Measurements from ENCODE around the gene ACTL8.

ACTL8 gene

DNA sequence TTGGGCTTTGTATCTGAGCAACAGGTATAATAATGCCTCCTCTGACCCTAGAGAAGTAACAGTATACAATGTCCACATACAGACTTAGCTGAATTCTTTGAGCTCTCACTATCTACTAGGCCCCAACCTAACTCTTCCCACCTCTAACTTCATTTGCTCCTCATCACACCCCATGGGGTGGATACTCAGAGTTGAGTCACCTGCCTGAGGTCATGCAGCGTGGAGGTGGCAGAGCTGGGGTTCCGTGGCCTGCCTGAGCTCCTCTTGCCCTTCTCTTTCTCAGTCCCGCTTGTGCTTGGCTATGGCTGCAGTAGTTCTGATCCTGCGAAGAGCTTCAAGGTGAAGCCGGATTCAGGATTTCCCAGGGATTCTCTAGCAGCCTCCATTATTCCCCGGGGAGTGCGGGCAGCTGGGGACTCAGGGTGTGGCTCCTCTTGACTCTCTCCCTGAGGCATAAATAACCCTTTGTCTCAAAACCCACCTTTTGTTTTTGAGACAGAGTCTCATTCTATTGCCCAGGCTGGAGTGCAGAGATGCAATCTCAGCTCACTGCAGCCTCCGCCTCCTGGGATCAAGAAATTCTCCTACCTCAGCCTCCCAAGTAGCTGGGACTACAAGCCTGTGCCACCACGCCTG lies 29.9 kb upstream of the ACTL8 start:
- H3K56ac ChIP-seq (ENCODE audit: low read length) = peak overlapping the region; percentile 2
- no peak overlapping the region for H3K4ac ChIP-seq (ENCODE audit: low read depth, low read length)
- no peak overlapping the region for H3K18ac ChIP-seq (ENCODE audit: low read length)
- H3K23ac ChIP-seq (ENCODE audit: low read length) = no peak overlapping the region
- H2BK120ac ChIP-seq (ENCODE audit: low read depth, low read length) = no peak overlapping the region
- no peak overlapping the region for H3K4me2 ChIP-seq (ENCODE audit: low read length)
- H3K4me3 ChIP-seq (ENCODE audit: low read length) = no peak overlapping the region
- no CpG with 5 or more reads among the region's 9 CpGs for WGBS (ENCODE audit: extremely low coverage, insufficient coverage, low lambda C conversion rate)
- no peak overlapping the region for H2BK15ac ChIP-seq (replicated peaks; ENCODE audit: low read depth)
- H3K27me3 ChIP-seq (ENCODE audit: insufficient read depth, low read length, poor library complexity) = no peaks in the 10 kb centered on the region
- H2BK5ac ChIP-seq (ENCODE audit: low read length) = no peak overlapping the region
- no peak overlapping the region for H2AK5ac ChIP-seq (ENCODE audit: low read length)
- no peaks in the 10 kb centered on the region for H3K4me1 ChIP-seq (ENCODE audit: control insufficient read depth, low read depth, low read length)
- DNase-seq = no peak
- no peak overlapping the region for H3K9ac ChIP-seq (ENCODE audit: low read length)
- no peak overlapping the region for H4K8ac ChIP-seq (ENCODE audit: low read depth, low read length)
- no peaks in the 10 kb centered on the region for H3K79me1 ChIP-seq (ENCODE audit: low read length)
- H3K36me3 ChIP-seq (ENCODE audit: control insufficient read depth, insufficient read depth, low read length) = no peaks in the 10 kb centered on the region
- no peaks in the 10 kb centered on the region for H3K79me2 ChIP-seq (ENCODE audit: control insufficient read depth, insufficient read depth, low read length)
- no peak overlapping the region for H4K5ac ChIP-seq (ENCODE audit: low read length)
- H3K27ac ChIP-seq (ENCODE audit: low read depth, low read length) = no peak overlapping the region

DNA sequence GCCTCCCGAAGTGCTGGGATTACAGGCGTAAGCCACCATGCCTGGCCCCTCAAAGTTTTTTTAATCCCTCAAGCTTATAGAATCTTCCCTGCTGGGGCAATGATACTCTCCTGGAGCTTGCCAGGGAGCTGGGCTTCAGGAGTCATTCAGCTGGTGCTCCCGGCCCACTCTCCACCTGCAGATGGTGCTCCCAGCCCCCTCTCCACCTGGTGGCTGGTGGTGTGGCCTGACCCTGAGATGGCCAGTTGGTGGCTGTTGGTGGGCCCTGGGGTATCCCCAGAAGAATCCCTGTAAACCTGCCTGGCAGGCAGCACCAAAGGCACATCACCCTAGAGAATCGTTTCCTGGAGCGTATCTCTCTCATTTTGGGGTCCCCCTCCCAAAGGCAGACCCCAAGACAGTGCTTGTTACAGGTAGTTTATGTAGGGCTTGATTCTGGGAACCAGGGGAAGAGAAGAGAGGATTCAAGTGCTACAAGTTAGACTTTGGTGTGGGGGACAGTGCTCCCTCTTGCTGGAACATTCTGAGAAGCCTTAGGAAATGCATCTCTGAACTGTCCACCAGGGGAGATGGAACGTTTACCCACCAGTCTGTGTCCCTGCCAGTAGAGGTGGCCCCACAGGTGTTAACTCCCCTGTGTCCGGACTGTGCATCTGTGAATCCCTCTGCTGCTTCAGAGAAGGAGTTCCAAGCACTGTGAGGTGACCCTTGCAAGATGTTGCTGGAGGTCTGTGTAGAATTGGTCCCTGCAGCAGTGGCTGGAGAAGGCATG lies 29.1 kb upstream of the ACTL8 start:
- Histone ChIP-seq H2BK15ac (replicated peaks; ENCODE audit: low read depth) (no peak overlapping the region), H3K18ac (ENCODE audit: low read length) (no peak overlapping the region), H3K23ac (ENCODE audit: low read length) (no peak overlapping the region), H3K79me2 (ENCODE audit: control insufficient read depth, insufficient read depth, low read length) (no peaks in the 10 kb centered on the region), H3K9ac (ENCODE audit: low read length) (no peak overlapping the region), H3K56ac (ENCODE audit: low read length) (no peak overlapping the region), H3K4ac (ENCODE audit: low read depth, low read length) (no peak overlapping the region), H2BK5ac (ENCODE audit: low read length) (no peak overlapping the region), H3K27me3 (ENCODE audit: insufficient read depth, low read length, poor library complexity) (no peaks in the 10 kb centered on the region), H2AK5ac (ENCODE audit: low read length) (no peak overlapping the region), H3K36me3 (ENCODE audit: control insufficient read depth, insufficient read depth, low read length) (no peaks in the 10 kb centered on the region), H2BK120ac (ENCODE audit: low read depth, low read length) (no peak overlapping the region), H4K5ac (ENCODE audit: low read length) (no peak overlapping the region), H4K8ac (ENCODE audit: low read depth, low read length) (no peak overlapping the region), H3K4me2 (ENCODE audit: low read length) (no peak overlapping the region), H3K4me3 (ENCODE audit: low read length) (no peak overlapping the region), H3K27ac (ENCODE audit: low read depth, low read length) (no peak overlapping the region), H3K4me1 (ENCODE audit: control insufficient read depth, low read depth, low read length) (no peaks in the 10 kb centered on the region), H3K79me1 (ENCODE audit: low read length) (no peaks in the 10 kb centered on the region)
- WGBS (ENCODE audit: extremely low coverage, insufficient coverage, low lambda C conversion rate) = no CpG with 5 or more reads among the region's 7 CpGs
- DNase-seq = no peak

DNA sequence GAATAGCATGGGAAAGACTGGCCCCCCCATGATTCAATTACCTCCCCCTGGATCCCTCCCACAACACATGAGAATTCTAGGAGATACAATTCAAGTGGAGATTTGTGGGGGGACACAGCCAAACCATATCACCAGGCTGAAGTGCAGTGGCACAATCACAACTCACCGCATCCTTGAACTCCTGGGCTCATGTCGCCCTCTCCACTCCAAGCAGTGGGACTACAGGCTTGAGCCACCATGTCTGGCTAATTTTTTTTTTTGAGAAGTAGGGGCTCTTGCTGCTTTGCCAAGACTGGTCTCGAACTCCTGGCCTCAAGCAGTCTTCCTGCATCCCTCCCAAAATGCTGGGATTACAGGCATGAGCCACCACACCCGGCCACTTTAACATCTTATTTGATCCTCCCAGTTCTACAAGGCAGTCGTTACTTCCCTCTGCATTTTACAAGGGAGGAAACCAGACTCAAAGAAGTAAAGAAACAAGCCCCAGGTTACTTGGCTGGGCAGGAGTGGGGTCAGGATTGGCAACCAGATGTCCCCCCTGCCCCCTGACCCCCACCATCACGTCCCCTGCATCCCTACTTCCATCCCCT lies 26.9 kb upstream of the ACTL8 start:
- Histone ChIP-seq H2BK120ac (ENCODE audit: low read depth, low read length) (no peak overlapping the region), H3K4me2 (ENCODE audit: low read length) (no peak overlapping the region), H3K4me3 (ENCODE audit: low read length) (no peak overlapping the region), H2BK15ac (replicated peaks; ENCODE audit: low read depth) (no peak overlapping the region), H3K9ac (ENCODE audit: low read length) (no peak overlapping the region), H3K4ac (ENCODE audit: low read depth, low read length) (no peak overlapping the region), H2BK5ac (ENCODE audit: low read length) (no peak overlapping the region), H4K5ac (ENCODE audit: low read length) (no peak overlapping the region), H3K79me1 (ENCODE audit: low read length) (no peaks in the 10 kb centered on the region), H4K8ac (ENCODE audit: low read depth, low read length) (no peak overlapping the region), H3K18ac (ENCODE audit: low read length) (no peak overlapping the region), H3K56ac (ENCODE audit: low read length) (no peak overlapping the region), H3K23ac (ENCODE audit: low read length) (no peak overlapping the region), H2AK5ac (ENCODE audit: low read length) (no peak overlapping the region), H3K4me1 (ENCODE audit: control insufficient read depth, low read depth, low read length) (no peaks in the 10 kb centered on the region), H3K27me3 (ENCODE audit: insufficient read depth, low read length, poor library complexity) (no peaks in the 10 kb centered on the region), H3K36me3 (ENCODE audit: control insufficient read depth, insufficient read depth, low read length) (no peaks in the 10 kb centered on the region), H3K27ac (ENCODE audit: low read depth, low read length) (no peak overlapping the region), H3K79me2 (ENCODE audit: control insufficient read depth, insufficient read depth, low read length) (no peaks in the 10 kb centered on the region)
- no peak for DNase-seq
- no CpG with 5 or more reads among the region's 6 CpGs for WGBS (ENCODE audit: extremely low coverage, insufficient coverage, low lambda C conversion rate)

DNA sequence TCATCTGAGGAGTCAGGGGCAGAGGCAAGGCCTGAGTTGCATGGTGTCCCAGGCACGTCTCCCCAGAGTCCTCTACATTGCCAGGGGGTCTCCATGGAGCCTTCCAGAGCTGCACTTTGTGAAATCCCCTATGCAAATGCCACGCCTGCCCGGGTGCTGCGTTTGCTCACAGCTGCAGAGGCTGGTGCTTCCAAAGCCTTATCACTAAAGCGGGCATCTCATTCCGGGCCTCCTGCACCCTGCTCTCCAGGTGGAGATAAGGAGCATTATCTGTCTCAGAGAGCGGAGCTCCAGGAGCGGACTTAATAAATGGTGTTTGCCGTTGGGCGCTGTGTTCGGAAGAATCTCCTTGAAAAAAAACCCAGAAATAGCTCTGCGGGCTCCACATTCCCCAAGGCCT lies 25.9 kb upstream of the ACTL8 start:
- DNase-seq = no peak

DNA sequence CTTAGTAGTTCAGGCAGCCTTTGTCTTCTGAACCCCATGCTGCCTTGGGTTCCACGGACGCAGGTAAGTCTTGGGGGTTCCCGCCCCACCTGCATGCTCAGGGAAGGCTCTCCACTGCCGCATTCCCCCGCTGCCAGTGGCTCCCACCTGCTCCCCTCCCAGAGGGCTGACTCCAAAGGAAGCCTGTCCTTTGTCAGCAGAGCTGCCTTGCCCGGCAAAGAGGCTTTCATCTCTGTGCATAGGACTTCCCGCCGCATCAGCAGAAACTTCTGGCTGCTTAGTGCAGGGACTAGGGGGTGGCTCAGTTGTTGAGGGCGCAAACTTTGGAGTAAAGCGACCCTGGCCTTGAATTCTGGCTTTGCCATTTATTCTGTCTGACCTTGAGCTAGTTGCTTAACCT lies 25.2 kb upstream of the ACTL8 start:
- Histone ChIP-seq H3K36me3 (ENCODE audit: control insufficient read depth, insufficient read depth, low read length) (no peaks in the 10 kb centered on the region), H2BK5ac (ENCODE audit: low read length) (no peak overlapping the region), H3K27me3 (ENCODE audit: insufficient read depth, low read length, poor library complexity) (no peaks in the 10 kb centered on the region), H3K4me2 (ENCODE audit: low read length) (no peak overlapping the region), H2AK5ac (ENCODE audit: low read length) (no peak overlapping the region), H3K79me1 (ENCODE audit: low read length) (no peaks in the 10 kb centered on the region), H3K4ac (ENCODE audit: low read depth, low read length) (no peak overlapping the region), H4K8ac (ENCODE audit: low read depth, low read length) (no peak overlapping the region), H3K4me1 (ENCODE audit: control insufficient read depth, low read depth, low read length) (no peaks in the 10 kb centered on the region), H3K9ac (ENCODE audit: low read length) (no peak overlapping the region), H2BK120ac (ENCODE audit: low read depth, low read length) (no peak overlapping the region), H3K56ac (ENCODE audit: low read length) (no peak overlapping the region), H3K18ac (ENCODE audit: low read length) (no peak overlapping the region), H3K23ac (ENCODE audit: low read length) (no peak overlapping the region), H4K5ac (ENCODE audit: low read length) (no peak overlapping the region), H3K4me3 (ENCODE audit: low read length) (no peak overlapping the region), H3K79me2 (ENCODE audit: control insufficient read depth, insufficient read depth, low read length) (no peaks in the 10 kb centered on the region), H3K27ac (ENCODE audit: low read depth, low read length) (no peak overlapping the region), H2BK15ac (replicated peaks; ENCODE audit: low read depth) (no peak overlapping the region)
- WGBS (ENCODE audit: extremely low coverage, insufficient coverage, low lambda C conversion rate) = no CpG with 5 or more reads among the region's 10 CpGs
- DNase-seq = no peak

More for the DNA sequence above, 25.9 kb upstream of the ACTL8 start:
- H3K56ac ChIP-seq (ENCODE audit: low read length) = no peak overlapping the region
- whole genome bisulfite sequencing (ENCODE audit: extremely low coverage, insufficient coverage, low lambda C conversion rate) = no CpG with 5 or more reads among the region's 12 CpGs
- no peak overlapping the region for H3K18ac ChIP-seq (ENCODE audit: low read length)
- H3K23ac ChIP-seq (ENCODE audit: low read length) = no peak overlapping the region
- no peaks in the 10 kb centered on the region for H3K79me1 ChIP-seq (ENCODE audit: low read length)
- no peak overlapping the region for H2BK15ac ChIP-seq (replicated peaks; ENCODE audit: low read depth)
- no peak overlapping the region for H2BK5ac ChIP-seq (ENCODE audit: low read length)
- H3K79me2 ChIP-seq (ENCODE audit: control insufficient read depth, insufficient read depth, low read length) = no peaks in the 10 kb centered on the region
- no peak overlapping the region for H3K27ac ChIP-seq (ENCODE audit: low read depth, low read length)
- H4K8ac ChIP-seq (ENCODE audit: low read depth, low read length) = no peak overlapping the region
- no peaks in the 10 kb centered on the region for H3K4me1 ChIP-seq (ENCODE audit: control insufficient read depth, low read depth, low read length)
- H4K5ac ChIP-seq (ENCODE audit: low read length) = no peak overlapping the region
- no peaks in the 10 kb centered on the region for H3K27me3 ChIP-seq (ENCODE audit: insufficient read depth, low read length, poor library complexity)
- no peaks in the 10 kb centered on the region for H3K36me3 ChIP-seq (ENCODE audit: control insufficient read depth, insufficient read depth, low read length)
- H2BK120ac ChIP-seq (ENCODE audit: low read depth, low read length) = no peak overlapping the region
- H3K9ac ChIP-seq (ENCODE audit: low read length) = no peak overlapping the region
- no peak overlapping the region for H3K4ac ChIP-seq (ENCODE audit: low read depth, low read length)
- H3K4me3 ChIP-seq (ENCODE audit: low read length) = no peak overlapping the region
- no peak overlapping the region for H2AK5ac ChIP-seq (ENCODE audit: low read length)
- H3K4me2 ChIP-seq (ENCODE audit: low read length) = no peak overlapping the region
